ENCODE measurements around the gene LINC01488. TPM values are rescaled to one million over a fixed set of nuclear protein-coding genes. Genes with fewer than 3 reads are reported as not detected.

The LINC01488 gene
- polyA plus RNA-seq, 1 of the 3 experiments (the other 2 are of a cell fraction) = not detected

GRCh38 chr11:69450064-69450856 is 31.2 kb upstream of the LINC01488 start:
- Histone ChIP-seq H4K20me1 (ENCODE audit: insufficient read depth) (no peaks in the 10 kb centered on the region), H3K4me1 (ENCODE audit: control insufficient read depth in 1 of 2, insufficient read depth in 2 of 2, low read depth in 1 of 2, low read length in 1 of 2) (peaks cover 24 to 25% of the 10 kb centered on the region in 2 experiments; a peak in 3 of 4 replicates), H3K79me2 (ENCODE audit: insufficient read depth) (no peaks in the 10 kb centered on the region), H3K36me3 (replicated peaks in 1 of 2; ENCODE audit: control insufficient read depth in 1 of 2, insufficient read depth in 2 of 2, low read length in 1 of 2) (no peaks in the 10 kb centered on the region), H2AFZ (ENCODE audit: low read depth) (no peak overlapping the region), H3K4me2 (peak overlapping the region; percentile 52; the same call in 1 of the 2 replicates), H3K27me3 (ENCODE audit: insufficient read depth) (no peaks in the 10 kb centered on the region), H3K9me2 (no peaks in the 10 kb centered on the region), H3K9me3 (no peaks in the 10 kb centered on the region), H3F3A (replicated peaks; ENCODE audit: insufficient read depth) (peaks cover 7% of the 10 kb centered on the region), H3K27ac (ENCODE audit: low read depth in 2 of 2, low read length in 1 of 2) (peak overlapping the region in 1 of 2 experiments; percentile 76; a peak in 2 of 4 replicates), H3K4me3 (ENCODE audit: low read depth in 2 of 2, low read length in 1 of 2) (no peak overlapping the region), H3K9ac (no peak overlapping the region)
- DNase-seq = no peak
- TF ChIP-seq NFIC (IDR thresholded peaks at IDR 0.05; ENCODE audit: borderline replicate concordance) (no peak), REST (IDR thresholded peaks at IDR 0.05; ENCODE audit: low read depth, low read length) (no peak), SMC3 (IDR thresholded peaks at IDR 0.05; ENCODE audit: low read depth, low read length) (no peak), USF1 (IDR thresholded peaks at IDR 0.05; ENCODE audit: borderline replicate concordance, low read depth) (no peak), EP300 (IDR thresholded peaks at IDR 0.05; ENCODE audit: borderline replicate concordance in 1 of 2, low read depth in 1 of 2, low read length in 1 of 2) (no peak), IRF3 (IDR thresholded peaks at IDR 0.05; ENCODE audit: low read depth, low read length) (no peak), EZH2phosphoT487 (IDR thresholded peaks at IDR 0.05; ENCODE audit: borderline replicate concordance, low read depth) (no peak)
- TF ChIP-seq, protein P1, sequence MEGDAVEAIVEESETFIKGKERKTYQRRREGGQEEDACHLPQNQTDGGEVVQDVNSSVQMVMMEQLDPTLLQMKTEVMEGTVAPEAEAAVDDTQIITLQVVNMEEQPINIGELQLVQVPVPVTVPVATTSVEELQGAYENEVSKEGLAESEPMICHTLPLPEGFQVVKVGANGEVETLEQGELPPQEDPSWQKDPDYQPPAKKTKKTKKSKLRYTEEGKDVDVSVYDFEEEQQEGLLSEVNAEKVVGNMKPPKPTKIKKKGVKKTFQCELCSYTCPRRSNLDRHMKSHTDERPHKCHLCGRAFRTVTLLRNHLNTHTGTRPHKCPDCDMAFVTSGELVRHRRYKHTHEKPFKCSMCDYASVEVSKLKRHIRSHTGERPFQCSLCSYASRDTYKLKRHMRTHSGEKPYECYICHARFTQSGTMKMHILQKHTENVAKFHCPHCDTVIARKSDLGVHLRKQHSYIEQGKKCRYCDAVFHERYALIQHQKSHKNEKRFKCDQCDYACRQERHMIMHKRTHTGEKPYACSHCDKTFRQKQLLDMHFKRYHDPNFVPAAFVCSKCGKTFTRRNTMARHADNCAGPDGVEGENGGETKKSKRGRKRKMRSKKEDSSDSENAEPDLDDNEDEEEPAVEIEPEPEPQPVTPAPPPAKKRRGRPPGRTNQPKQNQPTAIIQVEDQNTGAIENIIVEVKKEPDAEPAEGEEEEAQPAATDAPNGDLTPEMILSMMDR (IDR thresholded peaks at IDR 0.05) = no peak
- TF ChIP-seq, protein P2, sequence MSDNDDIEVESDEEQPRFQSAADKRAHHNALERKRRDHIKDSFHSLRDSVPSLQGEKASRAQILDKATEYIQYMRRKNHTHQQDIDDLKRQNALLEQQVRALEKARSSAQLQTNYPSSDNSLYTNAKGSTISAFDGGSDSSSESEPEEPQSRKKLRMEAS (IDR thresholded peaks at IDR 0.05; ENCODE audit: low read depth) = no peak
- TF ChIP-seq, protein P3, sequence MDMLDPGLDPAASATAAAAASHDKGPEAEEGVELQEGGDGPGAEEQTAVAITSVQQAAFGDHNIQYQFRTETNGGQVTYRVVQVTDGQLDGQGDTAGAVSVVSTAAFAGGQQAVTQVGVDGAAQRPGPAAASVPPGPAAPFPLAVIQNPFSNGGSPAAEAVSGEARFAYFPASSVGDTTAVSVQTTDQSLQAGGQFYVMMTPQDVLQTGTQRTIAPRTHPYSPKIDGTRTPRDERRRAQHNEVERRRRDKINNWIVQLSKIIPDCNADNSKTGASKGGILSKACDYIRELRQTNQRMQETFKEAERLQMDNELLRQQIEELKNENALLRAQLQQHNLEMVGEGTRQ (IDR thresholded peaks at IDR 0.05; ENCODE audit: borderline replicate concordance, low read depth, low read length) = no peak
- POLR2A ChIA-PET = interaction anchor here (0.7 to 2.0 kb wide), 5 partner anchors 181 to 293 kb away, joined by 3 to 12 read pairs (median 5); no protein-coding TSS in a partner anchor
- 91% methylated on average over 11 of the region's 18 CpGs for WGBS (ENCODE audit: low lambda C conversion rate)
- CTCF ChIA-PET = interaction anchor here (0.7 to 1.5 kb wide), 5 partner anchors 13 to 348 kb away, joined by 3 to 6 read pairs (median 4); no protein-coding TSS in a partner anchor
